ENCODE measurements around the gene SLC29A3. TPM values are rescaled to one million over a fixed set of nuclear protein-coding genes. Genes with fewer than 3 reads are reported as not detected.

The SLC29A3 gene
- total and polyA plus RNA-seq, 2 experiments from 2014 or later, result 10.3 to 12.3 TPM

DNA sequence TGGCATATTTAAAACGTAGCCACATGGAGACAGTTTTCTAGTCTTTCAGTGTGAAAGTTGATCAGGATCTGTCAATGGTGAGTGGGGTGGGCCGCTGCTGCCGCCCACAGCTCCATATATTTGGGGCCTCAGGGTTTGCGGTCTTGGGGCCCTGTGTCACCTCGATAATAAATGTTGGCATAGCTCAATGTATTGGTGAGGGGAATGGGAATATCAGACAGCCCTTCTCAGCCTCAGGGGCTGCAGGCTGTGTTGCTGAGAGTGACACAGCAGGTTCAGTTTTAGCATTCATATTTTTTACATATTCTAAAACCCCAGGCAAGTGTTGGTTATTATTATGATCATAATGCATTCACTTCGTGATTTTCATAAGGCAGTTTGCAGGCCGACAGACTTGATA is 82.9 kb downstream of the SLC29A3 start:
- Histone ChIP-seq H3K79me2 (replicated peaks; ENCODE audit: insufficient read depth) (no peaks in the 10 kb centered on the region), H2AFZ (no peak overlapping the region), H3K36me3 (ENCODE audit: insufficient read depth) (no peaks in the 10 kb centered on the region), H3K9me2 (ENCODE audit: insufficient read depth) (no peaks in the 10 kb centered on the region), H3K27me3 (ENCODE audit: insufficient read depth) (peaks cover 35% of the 10 kb centered on the region), H3K27ac (ENCODE audit: low read depth) (no peak overlapping the region), H3K4me3 (no peak overlapping the region), H3F3A (replicated peaks; ENCODE audit: low read depth) (no peaks in the 10 kb centered on the region), H3K4me2 (no peak overlapping the region), H4K20me1 (replicated peaks; ENCODE audit: insufficient read depth) (0 out of 2 replicates have a peak, but pooled peaks cover 5% of the 10 kb centered on the region), H3K4me1 (ENCODE audit: insufficient read depth) (peaks cover 16% of the 10 kb centered on the region)
- no peak for DNase-seq (ENCODE audit: low spot score)
- Mint-ChIP-seq H3K4me3 (no peak overlapping the region), H3K9me3 (no peaks in the 10 kb centered on the region), H3K27me3 (ENCODE audit: insufficient read depth, low read depth, poor library complexity) (peaks cover 29% of the 10 kb centered on the region), H3K36me3 (ENCODE audit: low read depth) (no peaks in the 10 kb centered on the region), H3K27ac (no peak overlapping the region), H3K4me1 (peaks cover 13% of the 10 kb centered on the region; the same call in 2 of the 3 replicates)
- ATAC-seq, result no peak
- TF ChIP-seq CREB1 (CRISPR knock-in tag; IDR thresholded peaks at IDR 0.05; ENCODE audit: low read depth) (no peak), JUNB (IDR thresholded peaks at IDR 0.05; ENCODE audit: unreplicated experiment) (no peak), EZH2phosphoT487 (IDR thresholded peaks at IDR 0.05; ENCODE audit: unreplicated experiment) (no peak), ZNF114 (CRISPR knock-in tag; IDR thresholded peaks at IDR 0.05) (no peak), POLR2AphosphoS5 (IDR thresholded peaks at IDR 0.05; ENCODE audit: low read depth) (no peak), ZNF331 (CRISPR knock-in tag; IDR thresholded peaks at IDR 0.05; ENCODE audit: low read depth) (no peak), STAT1 (IDR thresholded peaks at IDR 0.05; ENCODE audit: unreplicated experiment) (no peak)
- TF ChIP-seq, protein P1, sequence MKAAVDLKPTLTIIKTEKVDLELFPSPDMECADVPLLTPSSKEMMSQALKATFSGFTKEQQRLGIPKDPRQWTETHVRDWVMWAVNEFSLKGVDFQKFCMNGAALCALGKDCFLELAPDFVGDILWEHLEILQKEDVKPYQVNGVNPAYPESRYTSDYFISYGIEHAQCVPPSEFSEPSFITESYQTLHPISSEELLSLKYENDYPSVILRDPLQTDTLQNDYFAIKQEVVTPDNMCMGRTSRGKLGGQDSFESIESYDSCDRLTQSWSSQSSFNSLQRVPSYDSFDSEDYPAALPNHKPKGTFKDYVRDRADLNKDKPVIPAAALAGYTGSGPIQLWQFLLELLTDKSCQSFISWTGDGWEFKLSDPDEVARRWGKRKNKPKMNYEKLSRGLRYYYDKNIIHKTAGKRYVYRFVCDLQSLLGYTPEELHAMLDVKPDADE (IDR thresholded peaks at IDR 0.05), result no peak
- TF ChIP-seq, protein P2, sequence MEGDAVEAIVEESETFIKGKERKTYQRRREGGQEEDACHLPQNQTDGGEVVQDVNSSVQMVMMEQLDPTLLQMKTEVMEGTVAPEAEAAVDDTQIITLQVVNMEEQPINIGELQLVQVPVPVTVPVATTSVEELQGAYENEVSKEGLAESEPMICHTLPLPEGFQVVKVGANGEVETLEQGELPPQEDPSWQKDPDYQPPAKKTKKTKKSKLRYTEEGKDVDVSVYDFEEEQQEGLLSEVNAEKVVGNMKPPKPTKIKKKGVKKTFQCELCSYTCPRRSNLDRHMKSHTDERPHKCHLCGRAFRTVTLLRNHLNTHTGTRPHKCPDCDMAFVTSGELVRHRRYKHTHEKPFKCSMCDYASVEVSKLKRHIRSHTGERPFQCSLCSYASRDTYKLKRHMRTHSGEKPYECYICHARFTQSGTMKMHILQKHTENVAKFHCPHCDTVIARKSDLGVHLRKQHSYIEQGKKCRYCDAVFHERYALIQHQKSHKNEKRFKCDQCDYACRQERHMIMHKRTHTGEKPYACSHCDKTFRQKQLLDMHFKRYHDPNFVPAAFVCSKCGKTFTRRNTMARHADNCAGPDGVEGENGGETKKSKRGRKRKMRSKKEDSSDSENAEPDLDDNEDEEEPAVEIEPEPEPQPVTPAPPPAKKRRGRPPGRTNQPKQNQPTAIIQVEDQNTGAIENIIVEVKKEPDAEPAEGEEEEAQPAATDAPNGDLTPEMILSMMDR (conservative IDR thresholded peaks at IDR 0.05; ENCODE audit: low read depth in 2 of 2), result no peak
- TF ChIP-seq, protein P3, sequence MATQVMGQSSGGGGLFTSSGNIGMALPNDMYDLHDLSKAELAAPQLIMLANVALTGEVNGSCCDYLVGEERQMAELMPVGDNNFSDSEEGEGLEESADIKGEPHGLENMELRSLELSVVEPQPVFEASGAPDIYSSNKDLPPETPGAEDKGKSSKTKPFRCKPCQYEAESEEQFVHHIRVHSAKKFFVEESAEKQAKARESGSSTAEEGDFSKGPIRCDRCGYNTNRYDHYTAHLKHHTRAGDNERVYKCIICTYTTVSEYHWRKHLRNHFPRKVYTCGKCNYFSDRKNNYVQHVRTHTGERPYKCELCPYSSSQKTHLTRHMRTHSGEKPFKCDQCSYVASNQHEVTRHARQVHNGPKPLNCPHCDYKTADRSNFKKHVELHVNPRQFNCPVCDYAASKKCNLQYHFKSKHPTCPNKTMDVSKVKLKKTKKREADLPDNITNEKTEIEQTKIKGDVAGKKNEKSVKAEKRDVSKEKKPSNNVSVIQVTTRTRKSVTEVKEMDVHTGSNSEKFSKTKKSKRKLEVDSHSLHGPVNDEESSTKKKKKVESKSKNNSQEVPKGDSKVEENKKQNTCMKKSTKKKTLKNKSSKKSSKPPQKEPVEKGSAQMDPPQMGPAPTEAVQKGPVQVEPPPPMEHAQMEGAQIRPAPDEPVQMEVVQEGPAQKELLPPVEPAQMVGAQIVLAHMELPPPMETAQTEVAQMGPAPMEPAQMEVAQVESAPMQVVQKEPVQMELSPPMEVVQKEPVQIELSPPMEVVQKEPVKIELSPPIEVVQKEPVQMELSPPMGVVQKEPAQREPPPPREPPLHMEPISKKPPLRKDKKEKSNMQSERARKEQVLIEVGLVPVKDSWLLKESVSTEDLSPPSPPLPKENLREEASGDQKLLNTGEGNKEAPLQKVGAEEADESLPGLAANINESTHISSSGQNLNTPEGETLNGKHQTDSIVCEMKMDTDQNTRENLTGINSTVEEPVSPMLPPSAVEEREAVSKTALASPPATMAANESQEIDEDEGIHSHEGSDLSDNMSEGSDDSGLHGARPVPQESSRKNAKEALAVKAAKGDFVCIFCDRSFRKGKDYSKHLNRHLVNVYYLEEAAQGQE (IDR thresholded peaks at IDR 0.05; ENCODE audit: unreplicated experiment), result no peak
- TF ChIP-seq, protein P4, sequence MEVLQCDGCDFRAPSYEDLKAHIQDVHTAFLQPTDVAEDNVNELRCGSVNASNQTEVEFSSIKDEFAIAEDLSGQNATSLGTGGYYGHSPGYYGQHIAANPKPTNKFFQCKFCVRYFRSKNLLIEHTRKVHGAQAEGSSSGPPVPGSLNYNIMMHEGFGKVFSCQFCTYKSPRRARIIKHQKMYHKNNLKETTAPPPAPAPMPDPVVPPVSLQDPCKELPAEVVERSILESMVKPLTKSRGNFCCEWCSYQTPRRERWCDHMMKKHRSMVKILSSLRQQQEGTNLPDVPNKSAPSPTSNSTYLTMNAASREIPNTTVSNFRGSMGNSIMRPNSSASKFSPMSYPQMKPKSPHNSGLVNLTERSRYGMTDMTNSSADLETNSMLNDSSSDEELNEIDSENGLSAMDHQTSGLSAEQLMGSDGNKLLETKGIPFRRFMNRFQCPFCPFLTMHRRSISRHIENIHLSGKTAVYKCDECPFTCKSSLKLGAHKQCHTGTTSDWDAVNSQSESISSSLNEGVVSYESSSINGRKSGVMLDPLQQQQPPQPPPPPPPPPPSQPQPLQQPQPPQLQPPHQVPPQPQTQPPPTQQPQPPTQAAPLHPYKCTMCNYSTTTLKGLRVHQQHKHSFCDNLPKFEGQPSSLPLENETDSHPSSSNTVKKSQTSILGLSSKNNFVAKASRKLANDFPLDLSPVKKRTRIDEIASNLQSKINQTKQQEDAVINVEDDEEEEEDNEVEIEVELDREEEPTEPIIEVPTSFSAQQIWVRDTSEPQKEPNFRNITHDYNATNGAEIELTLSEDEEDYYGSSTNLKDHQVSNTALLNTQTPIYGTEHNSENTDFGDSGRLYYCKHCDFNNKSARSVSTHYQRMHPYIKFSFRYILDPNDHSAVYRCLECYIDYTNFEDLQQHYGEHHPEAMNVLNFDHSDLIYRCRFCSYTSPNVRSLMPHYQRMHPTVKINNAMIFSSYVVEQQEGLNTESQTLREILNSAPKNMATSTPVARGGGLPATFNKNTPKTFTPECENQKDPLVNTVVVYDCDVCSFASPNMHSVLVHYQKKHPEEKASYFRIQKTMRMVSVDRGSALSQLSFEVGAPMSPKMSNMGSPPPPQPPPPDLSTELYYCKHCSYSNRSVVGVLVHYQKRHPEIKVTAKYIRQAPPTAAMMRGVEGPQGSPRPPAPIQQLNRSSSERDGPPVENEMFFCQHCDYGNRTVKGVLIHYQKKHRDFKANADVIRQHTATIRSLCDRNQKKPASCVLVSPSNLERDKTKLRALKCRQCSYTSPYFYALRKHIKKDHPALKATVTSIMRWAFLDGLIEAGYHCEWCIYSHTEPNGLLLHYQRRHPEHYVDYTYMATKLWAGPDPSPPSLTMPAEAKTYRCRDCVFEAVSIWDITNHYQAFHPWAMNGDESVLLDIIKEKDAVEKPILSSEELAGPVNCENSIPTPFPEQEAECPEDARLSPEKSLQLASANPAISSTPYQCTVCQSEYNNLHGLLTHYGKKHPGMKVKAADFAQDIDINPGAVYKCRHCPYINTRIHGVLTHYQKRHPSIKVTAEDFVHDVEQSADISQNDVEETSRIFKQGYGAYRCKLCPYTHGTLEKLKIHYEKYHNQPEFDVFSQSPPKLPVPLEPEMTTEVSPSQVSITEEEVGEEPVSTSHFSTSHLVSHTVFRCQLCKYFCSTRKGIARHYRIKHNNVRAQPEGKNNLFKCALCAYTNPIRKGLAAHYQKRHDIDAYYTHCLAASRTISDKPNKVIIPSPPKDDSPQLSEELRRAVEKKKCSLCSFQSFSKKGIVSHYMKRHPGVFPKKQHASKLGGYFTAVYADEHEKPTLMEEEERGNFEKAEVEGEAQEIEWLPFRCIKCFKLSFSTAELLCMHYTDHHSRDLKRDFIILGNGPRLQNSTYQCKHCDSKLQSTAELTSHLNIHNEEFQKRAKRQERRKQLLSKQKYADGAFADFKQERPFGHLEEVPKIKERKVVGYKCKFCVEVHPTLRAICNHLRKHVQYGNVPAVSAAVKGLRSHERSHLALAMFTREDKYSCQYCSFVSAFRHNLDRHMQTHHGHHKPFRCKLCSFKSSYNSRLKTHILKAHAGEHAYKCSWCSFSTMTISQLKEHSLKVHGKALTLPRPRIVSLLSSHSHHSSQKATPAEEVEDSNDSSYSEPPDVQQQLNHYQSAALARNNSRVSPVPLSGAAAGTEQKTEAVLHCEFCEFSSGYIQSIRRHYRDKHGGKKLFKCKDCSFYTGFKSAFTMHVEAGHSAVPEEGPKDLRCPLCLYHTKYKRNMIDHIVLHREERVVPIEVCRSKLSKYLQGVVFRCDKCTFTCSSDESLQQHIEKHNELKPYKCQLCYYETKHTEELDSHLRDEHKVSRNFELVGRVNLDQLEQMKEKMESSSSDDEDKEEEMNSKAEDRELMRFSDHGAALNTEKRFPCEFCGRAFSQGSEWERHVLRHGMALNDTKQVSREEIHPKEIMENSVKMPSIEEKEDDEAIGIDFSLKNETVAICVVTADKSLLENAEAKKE (CRISPR knock-in tag; IDR thresholded peaks at IDR 0.05), result no peak

All from GM23338 (cell line).